GM12878 (cell line): ENCODE data around the gene LYG2. TPM values are rescaled to one million over a fixed set of nuclear protein-coding genes. Genes with fewer than 3 reads are reported as not detected.
"Not testable (repeated sequence)": the region's sequence is repeated elsewhere in the genome, so short reads cannot be mapped to it uniquely, and the experiment has no call there.

Experiments
- ATAC-seq: fragments of 200-7000 bp; cut with Tn5 transposase; 3 replicates; pipeline ENCODE4 v1.9.1; 2020; ENCODE audit warnings: mild to moderate bottlenecking, moderate library complexity
- BruUV-seq: library from RNA; stranded (reverse); fragments of 400-500 nt; replicated peaks from 2 replicates; lab custom pipeline; 2021; lab: Mats Ljungman, UMichigan
- CTCF ChIA-PET: fragments of 300-600 bp; sonication (Branson Sonifier 250); formaldehyde crosslinking; extraction: SDS; loops from one replicate; lab custom pipeline; 2021; ENCODE audit warnings: inconsistent platforms; lab: Yijun Ruan, JAX
- POLR2A ChIA-PET: fragments of 350-600 bp; formaldehyde crosslinking; extraction: SDS; loops from one replicate; lab custom pipeline; 2021; ENCODE audit warnings: inconsistent platforms; lab: Charles Lee
- RAD21 ChIA-PET: fragments of 300-600 bp; sonication (Branson Sonifier 250); formaldehyde crosslinking; loops from one replicate; lab custom pipeline; 2023; ENCODE audit warnings: antibody characterized with exemption; ENCODE audit not compliant: unreplicated experiment; lab: Charles Lee
- SMC1A ChIA-PET: fragments of 300-600 bp; sonication (Branson Sonifier 250); formaldehyde crosslinking; loops from one replicate; lab custom pipeline; 2023; ENCODE audit not compliant: unreplicated experiment, uncharacterized antibody; lab: Charles Lee
- DNase-seq: peaks from one replicate; pipeline ENCODE4 v3.0.0-alpha.2; 2011; ENCODE audit warnings: low read depth, low spot score
- FAIRE-seq: peaks from 3 replicates; lab custom pipeline; 2011; peaks lifted over from hg19 to GRCh38; lab: Jason Lieb, UNC
- H2AFZ ChIP-seq: 2 replicates; pipeline ENCODE4 v1.6.0; 2011; ENCODE audit warnings: low read depth, low read length, control low read depth; ENCODE audit not compliant: control insufficient read depth
- H3K27ac ChIP-seq: 2 replicates; pipeline ENCODE4 v1.5.1; 2011; ENCODE audit warnings: control low read depth; ENCODE audit not compliant: control insufficient read depth, insufficient read depth
- H3K27me3 ChIP-seq, 2 experiments: replicated peaks in 1 of 2; 2 replicates each; pipeline versions ENCODE4 v1.6.0 to v1.6.1; 2011; ENCODE audit warnings: low read length in 1 of 2; ENCODE audit not compliant: control insufficient read depth in 2 of 2, insufficient read depth in 2 of 2
- H3K36me3 ChIP-seq, 2 experiments: 2 replicates each; pipeline ENCODE4 v1.5.1; 2011; ENCODE audit warnings: low read length in 1 of 2; ENCODE audit not compliant: control insufficient read depth in 2 of 2, insufficient read depth in 2 of 2
- H3K4me1 ChIP-seq: 2 replicates; pipeline ENCODE4 v1.6.1; 2011; ENCODE audit warnings: mild to moderate bottlenecking, low read length, moderate library complexity, mixed read lengths; ENCODE audit not compliant: control insufficient read depth, insufficient read depth
- H3K4me2 ChIP-seq: 2 replicates; pipeline ENCODE4 v1.6.0; 2011; ENCODE audit warnings: control low read depth; ENCODE audit not compliant: control insufficient read depth, insufficient read depth
- H3K4me3 ChIP-seq: fragments of 200-600 bp; sonication (generic); 2 replicates; pipeline ENCODE4 v1.5.1; 2016
- H3K79me2 ChIP-seq: 2 replicates; pipeline ENCODE4 v1.6.0; 2011; ENCODE audit warnings: low read length; ENCODE audit not compliant: control insufficient read depth, insufficient read depth
- H3K9ac ChIP-seq: 2 replicates; pipeline ENCODE4 v1.8.0; 2011; ENCODE audit warnings: low read length, control low read depth, mixed read lengths; ENCODE audit not compliant: control insufficient read depth, insufficient read depth
- H3K9me3 ChIP-seq: replicated peaks from 3 replicates; pipeline ENCODE4 v1.5.1; 2011; ENCODE audit warnings: mild to moderate bottlenecking, low read length; ENCODE audit not compliant: control insufficient read depth, insufficient read depth
- H4K20me1 ChIP-seq: 2 replicates; pipeline ENCODE4 v1.6.0; 2011; ENCODE audit not compliant: control insufficient read depth, insufficient read depth
- CHD1 ChIP-seq: IDR thresholded peaks from 2 replicates; pipeline ENCODE4 v1.6.1; 2012; ENCODE audit warnings: low read depth, low read length, improper control_type of control experiment
- PAX8 ChIP-seq: fragments of 450-650 bp; IDR thresholded peaks from 2 replicates; pipeline ENCODE4 v1.6.1; 2017; ENCODE audit warnings: mild to moderate bottlenecking, moderate library complexity
- POU2F2 ChIP-seq: IDR thresholded peaks from 3 replicates; pipeline ENCODE4 v1.6.1; 2011; ENCODE audit warnings: low read depth, mild to moderate bottlenecking, low read length, borderline replicate concordance
- SPI1 ChIP-seq: IDR thresholded peaks from 2 replicates; pipeline ENCODE4 v1.6.1; 2011; ENCODE audit warnings: low read depth, mild to moderate bottlenecking, low read length, moderate library complexity, borderline replicate concordance; ENCODE audit not compliant: insufficient read depth
- SREBF2 ChIP-seq: IDR thresholded peaks from 2 replicates; pipeline ENCODE4 v1.6.1; 2012; ENCODE audit warnings: mild to moderate bottlenecking, low read length
- TCF7 ChIP-seq: IDR thresholded peaks from 2 replicates; pipeline ENCODE4 v1.6.1; 2014; ENCODE audit warnings: antibody characterized with exemption, borderline replicate concordance
- WGBS: methylation state at CpG from one replicate; pipeline ENCODE4 v1.1.6; 2016; ENCODE audit warnings: low lambda C conversion rate; ENCODE audit not compliant: insufficient replicate concordance, insufficient coverage; ENCODE audit errors: missing lambda C conversion rate; 5-methylcytosine and 5-hydroxymethylcytosine counted together
- in situ Hi-C: fragments of 300-500 bp; cut with MboI; formaldehyde crosslinking; loops from 9 replicates; pipeline ENCODE4 v1.14.3; 2018; ENCODE audit warnings: mixed read lengths
- intact Hi-C: fragments of 100-400 bp; cut with micrococcal nuclease; formaldehyde crosslinking; loops from one replicate; pipeline ENCODE4 v1.14.2; 2022; ENCODE audit not compliant: unreplicated experiment
- polyA plus RNA-seq, 11 experiments: library from polyadenylated mRNA; depleted of rRNA in 4 of 11; unstranded in 6 of 11; stranded (reverse) in 5 of 11; fragments of >200 nt; fragmentation: Nextera tagmentation in 4 of 11; fragmentation: Illumina TruSeq in 1 of 11; extraction: Ambion mirVana in 4 of 11; extraction: Trizol in 1 of 11; gene quantifications; 1 replicate in 1 of 11; 2 replicates in 10 of 11; pipeline versions ENCODE4 v1.2.1 to v1.2.3, GENCODE V29; 2011 to 2016; ENCODE audit warnings: inconsistent platforms in 2 of 11, missing spikeins in 2 of 11, low read depth in 1 of 11
- total RNA-seq, 4 experiments: library from RNA; depleted of rRNA in 3 of 4; stranded (reverse); fragments of >200 nt in 3 of 4; fragmentation: Illumina TruSeq in 1 of 4; extraction: Trizol in 1 of 4; gene quantifications; 2 replicates each; pipeline versions ENCODE4 v1.2.1 to v1.2.3, GENCODE V29; 2013 to 2021
- TF ChIP-seq, protein P1 (sequence below): fragments of 450-650 bp; IDR thresholded peaks from 2 replicates; pipeline ENCODE4 v1.6.1; 2017; ENCODE audit warnings: mild to moderate bottlenecking, moderate library complexity

The LYG2 gene
- total and polyA plus RNA-seq, 10 of the 15 experiments (the other 5 are each of a cell fraction or from before 2014, with no cell fraction given): 0.11 to 0.95 (median 0.37) TPM; not detected in 6

GRCh38 chr2:99238599-99238998 lies 16.9 kb downstream of the LYG2 start:
- no peak overlapping the region for H3K27ac ChIP-seq
- H3K27me3 ChIP-seq: no peaks in the 10 kb centered on the region
- H3K36me3 ChIP-seq: no peaks in the 10 kb centered on the region
- ATAC-seq (no peak), DNase-seq (no peak), FAIRE-seq (no peak)
- H3K4me3 ChIP-seq: no peak overlapping the region
- H3K9ac ChIP-seq: no peak overlapping the region
- 87% methylated on average over 6 of the region's 6 CpGs for WGBS
- BruUV-seq: no TSS peak
- H3K79me2 ChIP-seq: no peaks in the 10 kb centered on the region
- intact Hi-C loops (no loop called here), in situ Hi-C loops (no loop called here)
- SMC1A ChIA-PET: no interaction called here
- no peak overlapping the region for H2AFZ ChIP-seq
- no peaks in the 10 kb centered on the region for H3K4me1 ChIP-seq
- H3K9me3 ChIP-seq: no peaks in the 10 kb centered on the region
- H4K20me1 ChIP-seq: no peaks in the 10 kb centered on the region
- CTCF ChIA-PET: no interaction called here
- POLR2A ChIA-PET: no interaction called here
- TF ChIP-seq, protein P1, sequence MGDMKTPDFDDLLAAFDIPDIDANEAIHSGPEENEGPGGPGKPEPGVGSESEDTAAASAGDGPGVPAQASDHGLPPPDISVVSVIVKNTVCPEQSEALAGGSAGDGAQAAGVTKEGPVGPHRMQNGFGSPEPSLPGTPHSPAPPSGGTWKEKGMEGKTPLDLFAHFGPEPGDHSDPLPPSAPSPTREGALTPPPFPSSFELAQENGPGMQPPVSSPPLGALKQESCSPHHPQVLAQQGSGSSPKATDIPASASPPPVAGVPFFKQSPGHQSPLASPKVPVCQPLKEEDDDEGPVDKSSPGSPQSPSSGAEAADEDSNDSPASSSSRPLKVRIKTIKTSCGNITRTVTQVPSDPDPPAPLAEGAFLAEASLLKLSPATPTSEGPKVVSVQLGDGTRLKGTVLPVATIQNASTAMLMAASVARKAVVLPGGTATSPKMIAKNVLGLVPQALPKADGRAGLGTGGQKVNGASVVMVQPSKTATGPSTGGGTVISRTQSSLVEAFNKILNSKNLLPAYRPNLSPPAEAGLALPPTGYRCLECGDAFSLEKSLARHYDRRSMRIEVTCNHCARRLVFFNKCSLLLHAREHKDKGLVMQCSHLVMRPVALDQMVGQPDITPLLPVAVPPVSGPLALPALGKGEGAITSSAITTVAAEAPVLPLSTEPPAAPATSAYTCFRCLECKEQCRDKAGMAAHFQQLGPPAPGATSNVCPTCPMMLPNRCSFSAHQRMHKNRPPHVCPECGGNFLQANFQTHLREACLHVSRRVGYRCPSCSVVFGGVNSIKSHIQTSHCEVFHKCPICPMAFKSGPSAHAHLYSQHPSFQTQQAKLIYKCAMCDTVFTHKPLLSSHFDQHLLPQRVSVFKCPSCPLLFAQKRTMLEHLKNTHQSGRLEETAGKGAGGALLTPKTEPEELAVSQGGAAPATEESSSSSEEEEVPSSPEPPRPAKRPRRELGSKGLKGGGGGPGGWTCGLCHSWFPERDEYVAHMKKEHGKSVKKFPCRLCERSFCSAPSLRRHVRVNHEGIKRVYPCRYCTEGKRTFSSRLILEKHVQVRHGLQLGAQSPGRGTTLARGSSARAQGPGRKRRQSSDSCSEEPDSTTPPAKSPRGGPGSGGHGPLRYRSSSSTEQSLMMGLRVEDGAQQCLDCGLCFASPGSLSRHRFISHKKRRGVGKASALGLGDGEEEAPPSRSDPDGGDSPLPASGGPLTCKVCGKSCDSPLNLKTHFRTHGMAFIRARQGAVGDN: no peak
- TF ChIP-seq TCF7: no peak
- TF ChIP-seq SREBF2: no peak
- no peak for TF ChIP-seq PAX8
- no peak for TF ChIP-seq SPI1
- no peak for TF ChIP-seq CHD1
- TF ChIP-seq POU2F2: no peak
- no peak overlapping the region for H3K4me2 ChIP-seq
- RAD21 ChIA-PET: no interaction called here

GRCh38 chr2:99233177-99233576 lies 22.3 kb downstream of the LYG2 start:
- POLR2A ChIA-PET, RAD21 ChIA-PET: not testable (repeated sequence)

More at GRCh38 chr2:99233177-99233576, 22.3 kb downstream of the LYG2 start:
- H4K20me1 ChIP-seq, DNase-seq, H3K4me2 ChIP-seq, CTCF ChIA-PET, H3K79me2 ChIP-seq, H3K27me3 ChIP-seq, H3K9ac ChIP-seq, H3K36me3 ChIP-seq, SMC1A ChIA-PET, in situ Hi-C loops, H3K4me1 ChIP-seq, H3K4me3 ChIP-seq, intact Hi-C loops, FAIRE-seq, H3K9me3 ChIP-seq, ATAC-seq, BruUV-seq, H2AFZ ChIP-seq, H3K27ac ChIP-seq: not testable (repeated sequence)
